Activated CD8-positive, alpha-beta T cell treated with anti-CD3 and anti-CD28 coated beads, Interleukin-2, amount 10 ng/mL, durations not matched to agents 7 days and 5 days (primary cell): Measurements from ENCODE around the gene PRKCA. TPM values are rescaled to one million over a fixed set of nuclear protein-coding genes. Genes with fewer than 3 reads are reported as not detected.
A peak's percentile ranks its signal among the peaks of the same experiment; 100 is the strongest.
"Not testable (repeated sequence)": the region's sequence is repeated elsewhere in the genome, so short reads cannot be mapped to it uniquely, and the experiment has no call there.

Source experiments
- ATAC-seq: fragments of 150-1000 bp; cut with Tn5 transposase; one replicate; pipeline ENCODE4 v1.10.0; 2021; ENCODE audit warnings: moderate library complexity
- CTCF ChIA-PET: fragments of 350-600 bp; sonication (Branson Sonifier 250); formaldehyde crosslinking; loops from one replicate; lab custom pipeline; 2021; ENCODE audit warnings: antibody characterized with exemption; lab: Charles Lee
- POLR2A ChIA-PET: fragments of 350-600 bp; sonication (Branson Sonifier 250); formaldehyde crosslinking; loops from one replicate; lab custom pipeline; 2021; ENCODE audit warnings: antibody characterized with exemption; lab: Charles Lee
- DNase-seq: peaks from one replicate; pipeline ENCODE4 v3.0.0-alpha.2; 2020
- H3K27ac Mint-ChIP-seq: one replicate; pipeline ENCODE4 v1.8.0; 2021; ENCODE audit warnings: mild to moderate bottlenecking, mixed read lengths
- H3K27me3 Mint-ChIP-seq: one replicate; pipeline ENCODE4 v1.8.0; 2021; ENCODE audit warnings: low read depth, mixed read lengths
- H3K36me3 Mint-ChIP-seq: one replicate; pipeline ENCODE4 v1.8.0; 2021; ENCODE audit warnings: low read depth, mixed read lengths
- H3K4me1 Mint-ChIP-seq: one replicate; pipeline ENCODE4 v1.8.0; 2021; ENCODE audit warnings: low read depth, mixed read lengths
- H3K4me3 Mint-ChIP-seq: one replicate; pipeline ENCODE4 v1.8.0; 2021; ENCODE audit warnings: mild to moderate bottlenecking, mixed read lengths
- H3K9me3 Mint-ChIP-seq: one replicate; pipeline ENCODE4 v1.8.0; 2022; ENCODE audit warnings: mixed read lengths; ENCODE audit not compliant: insufficient read depth
- total RNA-seq, 2 experiments: library from RNA; stranded (reverse); gene quantifications; one replicate each; pipeline ENCODE4 v1.2.3, GENCODE V29; 2021

PRKCA gene
- total RNA-seq, 2 experiments from 2014 or later, result 74.1 to 76.9 TPM

GRCh38 chr17:66392783-66393437 lies 90.5 kb downstream of the PRKCA start:
- Mint-ChIP-seq H3K27ac (peak overlapping the region; percentile 92), H3K4me3 (peak overlapping the region; percentile 61), H3K4me1 (peaks cover 79% of the 10 kb centered on the region), H3K36me3 (peaks cover 57% of the 10 kb centered on the region), H3K27me3 (no peaks in the 10 kb centered on the region), H3K9me3 (peaks cover 10% of the 10 kb centered on the region)
- ChIA-PET CTCF (interaction anchor here (0.9 to 1.5 kb wide), 8 partner anchors 8 to 142 kb away, joined by 3 to 7 read pairs (median 4); no protein-coding TSS in a partner anchor), POLR2A (interaction anchor here (1.1 to 1.3 kb wide), 3 partner anchors 11 to 32 kb away, joined by 3 to 4 read pairs (median 3); no protein-coding TSS in a partner anchor)
- DNase-seq, result no peak
- ATAC-seq, result peak; percentile 20

GRCh38 chr17:66395961-66396360 lies 93.5 kb downstream of the PRKCA start:
- no peak for ATAC-seq
- POLR2A ChIA-PET, result no interaction called here
- Mint-ChIP-seq H3K36me3 (peaks cover 53% of the 10 kb centered on the region), H3K9me3 (peaks cover 10% of the 10 kb centered on the region), H3K27ac (peak overlapping the region; percentile 63), H3K4me1 (peaks cover 87% of the 10 kb centered on the region), H3K27me3 (no peaks in the 10 kb centered on the region), H3K4me3 (no peak overlapping the region)
- CTCF ChIA-PET, result interaction anchor here (1.1 kb wide), 1 partner anchor 8 kb away, joined by 3 read pairs; no protein-coding TSS in a partner anchor
- DNase-seq, result no peak

- H3K27ac Mint-ChIP-seq, result peak overlapping the region; percentile 56
- ATAC-seq (no peak), DNase-seq (no peak)
- H3K36me3 Mint-ChIP-seq, result peaks cover 60% of the 10 kb centered on the region
- H3K4me1 Mint-ChIP-seq, result peaks cover 87% of the 10 kb centered on the region
- ChIA-PET CTCF (interaction anchor here (0.7 to 2.3 kb wide), 8 partner anchors 12 to 169 kb away, joined by 3 to 6 read pairs (median 3); no protein-coding TSS in a partner anchor), POLR2A (interaction anchor here (0.5 to 1.2 kb wide), 5 partner anchors 9 to 68 kb away, joined by 3 to 5 read pairs (median 3); no protein-coding TSS in a partner anchor)
- H3K9me3 Mint-ChIP-seq, result peaks cover 10% of the 10 kb centered on the region
- no peaks in the 10 kb centered on the region for H3K27me3 Mint-ChIP-seq
- H3K4me3 Mint-ChIP-seq, result no peak overlapping the region
Observed at GRCh38 chr17:66397486-66397885, 95.1 kb downstream of the PRKCA start.

- H3K4me3 Mint-ChIP-seq, result peak overlapping the region; percentile 69
- H3K27me3 Mint-ChIP-seq, result no peaks in the 10 kb centered on the region
- DNase-seq, result no peak
- ChIA-PET POLR2A (interaction anchor here (0.7 to 1.2 kb wide), 4 partner anchors 9 to 85 kb away, joined by 3 to 4 read pairs (median 4); no protein-coding TSS in a partner anchor), CTCF (interaction anchor here (1.0 to 2.3 kb wide), 9 partner anchors 11 to 169 kb away, joined by 3 to 6 read pairs (median 4); no protein-coding TSS in a partner anchor)
- peaks cover 10% of the 10 kb centered on the region for H3K9me3 Mint-ChIP-seq
- H3K27ac Mint-ChIP-seq, result peak overlapping the region; percentile 97
- H3K4me1 Mint-ChIP-seq, result peaks cover 87% of the 10 kb centered on the region
- peaks cover 62% of the 10 kb centered on the region for H3K36me3 Mint-ChIP-seq
- ATAC-seq, result no peak
Observed at GRCh38 chr17:66398059-66398458, 95.6 kb downstream of the PRKCA start.

GRCh38 chr17:66398617-66399016 lies 96.2 kb downstream of the PRKCA start:
- peaks cover 10% of the 10 kb centered on the region for H3K9me3 Mint-ChIP-seq
- POLR2A ChIA-PET, result interaction anchor here (0.7 to 1.9 kb wide), 4 partner anchors 8 to 86 kb away, joined by 3 to 4 read pairs (median 4); no protein-coding TSS in a partner anchor
- DNase-seq (no peak), ATAC-seq (no peak)
- peak overlapping the region; percentile 97 for H3K27ac Mint-ChIP-seq
- no peaks in the 10 kb centered on the region for H3K27me3 Mint-ChIP-seq
- CTCF ChIA-PET, result interaction anchor here (1.0 to 2.3 kb wide), 12 partner anchors 10 to 1265 kb away, joined by 3 to 6 read pairs (median 4); no protein-coding TSS in a partner anchor
- H3K4me1 Mint-ChIP-seq, result peaks cover 87% of the 10 kb centered on the region
- peak overlapping the region; percentile 69 for H3K4me3 Mint-ChIP-seq
- H3K36me3 Mint-ChIP-seq, result peaks cover 57% of the 10 kb centered on the region

GRCh38 chr17:66399441-66399840 lies 97.0 kb downstream of the PRKCA start:
- DNase-seq, result peak; percentile 38
- CTCF ChIA-PET, result interaction anchor here (0.7 to 2.3 kb wide), 12 partner anchors 8 to 1265 kb away, joined by 3 to 6 read pairs (median 4); no protein-coding TSS in a partner anchor
- Mint-ChIP-seq H3K36me3 (peaks cover 49% of the 10 kb centered on the region), H3K4me3 (peak overlapping the region; percentile 69), H3K27ac (peak overlapping the region; percentile 97), H3K9me3 (peaks cover 6% of the 10 kb centered on the region), H3K4me1 (peaks cover 88% of the 10 kb centered on the region), H3K27me3 (no peaks in the 10 kb centered on the region)
- POLR2A ChIA-PET, result interaction anchor here (0.5 to 1.9 kb wide), 3 partner anchors 9 to 95 kb away, joined by 3 to 4 read pairs (median 4); no protein-coding TSS in a partner anchor
- peak; percentile 72 for ATAC-seq

GRCh38 chr17:66400041-66400688 lies 97.8 kb downstream of the PRKCA start:
- H3K36me3 Mint-ChIP-seq, result peaks cover 44% of the 10 kb centered on the region
- H3K4me1 Mint-ChIP-seq, result peaks cover 88% of the 10 kb centered on the region
- POLR2A ChIA-PET, result interaction anchor here (1.3 to 1.9 kb wide), 2 partner anchors 10 to 96 kb away, joined by 4 read pairs; no protein-coding TSS in a partner anchor
- ATAC-seq, result peak; percentile 9
- not testable (repeated sequence) for H3K9me3 Mint-ChIP-seq, DNase-seq, H3K27me3 Mint-ChIP-seq
- peak overlapping the region; percentile 97 for H3K27ac Mint-ChIP-seq
- H3K4me3 Mint-ChIP-seq, result peak overlapping the region; percentile 62
- CTCF ChIA-PET, result interaction anchor here (0.9 to 2.3 kb wide), 8 partner anchors 26 to 1266 kb away, joined by 3 to 6 read pairs (median 4); no protein-coding TSS in a partner anchor

GRCh38 chr17:66400698-66401097 lies 98.3 kb downstream of the PRKCA start:
- DNase-seq, result no peak
- Mint-ChIP-seq H3K9me3 (no peaks in the 10 kb centered on the region), H3K27ac (peak overlapping the region; percentile 97), H3K27me3 (no peaks in the 10 kb centered on the region), H3K36me3 (peaks cover 45% of the 10 kb centered on the region), H3K4me3 (peak overlapping the region; percentile 62), H3K4me1 (peaks cover 88% of the 10 kb centered on the region)
- ChIA-PET POLR2A (no interaction called here), CTCF (interaction anchor here (1.2 to 1.4 kb wide), 2 partner anchors 8 to 96 kb away, joined by 3 to 4 read pairs; no protein-coding TSS in a partner anchor)
- no peak for ATAC-seq

- DNase-seq (no peak), ATAC-seq (no peak)
- Mint-ChIP-seq H3K27me3 (no peaks in the 10 kb centered on the region), H3K9me3 (no peaks in the 10 kb centered on the region), H3K4me1 (peaks cover 89% of the 10 kb centered on the region), H3K4me3 (no peak overlapping the region), H3K27ac (peak overlapping the region; percentile 97), H3K36me3 (peaks cover 43% of the 10 kb centered on the region)
- ChIA-PET POLR2A (no interaction called here), CTCF (interaction anchor here (1.2 to 1.4 kb wide), 2 partner anchors 9 to 97 kb away, joined by 3 to 4 read pairs; no protein-coding TSS in a partner anchor)
Observed at GRCh38 chr17:66401364-66401763, 99.0 kb downstream of the PRKCA start.

- peak overlapping the region; percentile 89 for H3K27ac Mint-ChIP-seq
- H3K9me3 Mint-ChIP-seq, result no peaks in the 10 kb centered on the region
- peaks cover 90% of the 10 kb centered on the region for H3K4me1 Mint-ChIP-seq
- peaks cover 39% of the 10 kb centered on the region for H3K36me3 Mint-ChIP-seq
- POLR2A ChIA-PET, result interaction anchor here (0.7 to 1.3 kb wide), 2 partner anchors 72 to 98 kb away, joined by 3 to 6 read pairs; no protein-coding TSS in a partner anchor
- no peaks in the 10 kb centered on the region for H3K27me3 Mint-ChIP-seq
- ATAC-seq, result no peak
- CTCF ChIA-PET, result interaction anchor here (0.9 to 3.3 kb wide), 9 partner anchors 11 to 148 kb away, joined by 3 to 11 read pairs (median 5); no protein-coding TSS in a partner anchor
- H3K4me3 Mint-ChIP-seq, result peak overlapping the region; percentile 69
- no peak for DNase-seq
Observed at GRCh38 chr17:66403846-66404556, 101.6 kb downstream of the PRKCA start.
